ENCODE data around the gene ZFHX2.

Gene ZFHX2

GRCh38 chr14:23529016-23529415, 22.5 kb downstream of the ZFHX2 start:
- no peak overlapping the region for H3K27ac ChIP-seq (ENCODE audit: low read length)
- H3K27me3 ChIP-seq (ENCODE audit: control insufficient read depth in 1 of 2, insufficient read depth in 2 of 2, low read length in 2 of 2) = no peaks in the 10 kb centered on the region
- H3K4me1 ChIP-seq (ENCODE audit: control insufficient read depth, insufficient read depth, low read length) = no peaks in the 10 kb centered on the region
- H3K4me3 ChIP-seq (ENCODE audit: low read length in 2 of 2) = no peak overlapping the region
- H3K9me3 ChIP-seq (ENCODE audit: control insufficient read depth in 2 of 2, low read length in 2 of 2) = no peaks in the 10 kb centered on the region
- no peaks in the 10 kb centered on the region for H3K36me3 ChIP-seq (ENCODE audit: control insufficient read depth in 2 of 2, insufficient read depth in 2 of 2, low read length in 2 of 2)
- H3K9ac ChIP-seq (ENCODE audit: low read length in 2 of 2) = no peak overlapping the region

GRCh38 chr14:23528555-23528954, 23.0 kb downstream of the ZFHX2 start:
- no peaks in the 10 kb centered on the region for H3K9me3 ChIP-seq (ENCODE audit: control insufficient read depth in 2 of 2, low read length in 2 of 2)

GRCh38 chr14:23525611-23526010, 26.0 kb downstream of the ZFHX2 start:
- H3K4me1 ChIP-seq (ENCODE audit: control insufficient read depth, insufficient read depth, low read length) = no peaks in the 10 kb centered on the region
- H3K27ac ChIP-seq (ENCODE audit: low read length) = no peak overlapping the region
- no peak overlapping the region for H3K4me3 ChIP-seq (ENCODE audit: low read length in 2 of 2)
- H3K27me3 ChIP-seq (ENCODE audit: control insufficient read depth in 1 of 2, insufficient read depth in 2 of 2, low read length in 2 of 2) = no peaks in the 10 kb centered on the region
- no peak overlapping the region for H3K9ac ChIP-seq (ENCODE audit: low read length in 2 of 2)
- H3K9me3 ChIP-seq (ENCODE audit: control insufficient read depth in 2 of 2, low read length in 2 of 2) = no peaks in the 10 kb centered on the region
- H3K36me3 ChIP-seq (ENCODE audit: control insufficient read depth in 2 of 2, insufficient read depth in 2 of 2, low read length in 2 of 2) = no peaks in the 10 kb centered on the region

More at GRCh38 chr14:23528555-23528954, 23.0 kb downstream of the ZFHX2 start:
- Histone ChIP-seq H3K27ac (ENCODE audit: low read length) (no peak overlapping the region), H3K4me1 (ENCODE audit: control insufficient read depth, insufficient read depth, low read length) (no peaks in the 10 kb centered on the region), H3K4me3 (ENCODE audit: low read length in 2 of 2) (no peak overlapping the region), H3K27me3 (ENCODE audit: control insufficient read depth in 1 of 2, insufficient read depth in 2 of 2, low read length in 2 of 2) (no peaks in the 10 kb centered on the region), H3K36me3 (ENCODE audit: control insufficient read depth in 2 of 2, insufficient read depth in 2 of 2, low read length in 2 of 2) (no peaks in the 10 kb centered on the region), H3K9ac (ENCODE audit: low read length in 2 of 2) (no peak overlapping the region)

GRCh38 chr14:23524954-23525353, 26.6 kb downstream of the ZFHX2 start:
- Histone ChIP-seq H3K4me3 (ENCODE audit: low read length in 2 of 2) (no peak overlapping the region), H3K4me1 (ENCODE audit: control insufficient read depth, insufficient read depth, low read length) (no peaks in the 10 kb centered on the region), H3K27me3 (ENCODE audit: control insufficient read depth in 1 of 2, insufficient read depth in 2 of 2, low read length in 2 of 2) (no peaks in the 10 kb centered on the region), H3K36me3 (ENCODE audit: control insufficient read depth in 2 of 2, insufficient read depth in 2 of 2, low read length in 2 of 2) (no peaks in the 10 kb centered on the region), H3K27ac (ENCODE audit: low read length) (no peak overlapping the region), H3K9me3 (ENCODE audit: control insufficient read depth in 2 of 2, low read length in 2 of 2) (no peaks in the 10 kb centered on the region), H3K9ac (ENCODE audit: low read length in 2 of 2) (no peak overlapping the region)

GRCh38 chr14:23523229-23524016, 28.1 kb downstream of the ZFHX2 start:
- Histone ChIP-seq H3K27me3 (ENCODE audit: control insufficient read depth in 1 of 2, insufficient read depth in 2 of 2, low read length in 2 of 2) (no peaks in the 10 kb centered on the region), H3K9me3 (ENCODE audit: control insufficient read depth in 2 of 2, low read length in 2 of 2) (no peaks in the 10 kb centered on the region), H3K4me3 (ENCODE audit: low read length in 2 of 2) (no peak overlapping the region), H3K4me1 (ENCODE audit: control insufficient read depth, insufficient read depth, low read length) (no peaks in the 10 kb centered on the region), H3K9ac (ENCODE audit: low read length in 2 of 2) (no peak overlapping the region), H3K27ac (ENCODE audit: low read length) (no peak overlapping the region), H3K36me3 (ENCODE audit: control insufficient read depth in 2 of 2, insufficient read depth in 2 of 2, low read length in 2 of 2) (no peaks in the 10 kb centered on the region)

- no peaks in the 10 kb centered on the region for H3K4me1 ChIP-seq (ENCODE audit: control insufficient read depth, insufficient read depth, low read length)
- H3K9ac ChIP-seq (ENCODE audit: low read length in 2 of 2) = no peak overlapping the region
- no peak overlapping the region for H3K4me3 ChIP-seq (ENCODE audit: low read length in 2 of 2)
- H3K9me3 ChIP-seq (ENCODE audit: control insufficient read depth in 2 of 2, low read length in 2 of 2) = no peaks in the 10 kb centered on the region
- no peaks in the 10 kb centered on the region for H3K27me3 ChIP-seq (ENCODE audit: control insufficient read depth in 1 of 2, insufficient read depth in 2 of 2, low read length in 2 of 2)
- no peak overlapping the region for H3K27ac ChIP-seq (ENCODE audit: low read length)
- H3K36me3 ChIP-seq (ENCODE audit: control insufficient read depth in 2 of 2, insufficient read depth in 2 of 2, low read length in 2 of 2) = no peaks in the 10 kb centered on the region
Observed at GRCh38 chr14:23522643-23523198, 28.8 kb downstream of the ZFHX2 start.

- H3K27ac ChIP-seq (ENCODE audit: low read length) = no peak overlapping the region
- H3K36me3 ChIP-seq (ENCODE audit: control insufficient read depth in 2 of 2, insufficient read depth in 2 of 2, low read length in 2 of 2) = no peaks in the 10 kb centered on the region
- H3K27me3 ChIP-seq (ENCODE audit: control insufficient read depth in 1 of 2, insufficient read depth in 2 of 2, low read length in 2 of 2) = no peaks in the 10 kb centered on the region
- H3K9me3 ChIP-seq (ENCODE audit: control insufficient read depth in 2 of 2, low read length in 2 of 2) = no peaks in the 10 kb centered on the region
- H3K4me1 ChIP-seq (ENCODE audit: control insufficient read depth, insufficient read depth, low read length) = no peaks in the 10 kb centered on the region
- H3K4me3 ChIP-seq (ENCODE audit: low read length in 2 of 2) = no peak overlapping the region
- H3K9ac ChIP-seq (ENCODE audit: low read length in 2 of 2) = no peak overlapping the region
Observed at GRCh38 chr14:23521785-23522640, 29.6 kb downstream of the ZFHX2 start.

- Histone ChIP-seq H3K36me3 (ENCODE audit: control insufficient read depth in 2 of 2, insufficient read depth in 2 of 2, low read length in 2 of 2) (no peaks in the 10 kb centered on the region), H3K9me3 (ENCODE audit: control insufficient read depth in 2 of 2, low read length in 2 of 2) (no peaks in the 10 kb centered on the region), H3K27ac (ENCODE audit: low read length) (no peak overlapping the region), H3K9ac (ENCODE audit: low read length in 2 of 2) (no peak overlapping the region), H3K4me1 (ENCODE audit: control insufficient read depth, insufficient read depth, low read length) (no peaks in the 10 kb centered on the region), H3K27me3 (ENCODE audit: control insufficient read depth in 1 of 2, insufficient read depth in 2 of 2, low read length in 2 of 2) (no peaks in the 10 kb centered on the region), H3K4me3 (ENCODE audit: low read length in 2 of 2) (no peak overlapping the region)
Observed at GRCh38 chr14:23520899-23521533, 30.5 kb downstream of the ZFHX2 start.

GRCh38 chr14:23518709-23519108, 32.9 kb downstream of the ZFHX2 start:
- Histone ChIP-seq H3K27ac (ENCODE audit: low read length) (no peak overlapping the region), H3K9ac (ENCODE audit: low read length in 2 of 2) (no peak overlapping the region), H3K27me3 (ENCODE audit: control insufficient read depth in 1 of 2, insufficient read depth in 2 of 2, low read length in 2 of 2) (no peaks in the 10 kb centered on the region), H3K4me3 (ENCODE audit: low read length in 2 of 2) (no peak overlapping the region), H3K36me3 (ENCODE audit: control insufficient read depth in 2 of 2, insufficient read depth in 2 of 2, low read length in 2 of 2) (no peaks in the 10 kb centered on the region), H3K4me1 (ENCODE audit: control insufficient read depth, insufficient read depth, low read length) (peaks cover 12% of the 10 kb centered on the region), H3K9me3 (ENCODE audit: control insufficient read depth in 2 of 2, low read length in 2 of 2) (no peaks in the 10 kb centered on the region)

GRCh38 chr14:23517650-23518326, 33.8 kb downstream of the ZFHX2 start:
- Histone ChIP-seq H3K4me3 (ENCODE audit: low read length in 2 of 2) (no peak overlapping the region), H3K27me3 (ENCODE audit: control insufficient read depth in 1 of 2, insufficient read depth in 2 of 2, low read length in 2 of 2) (no peaks in the 10 kb centered on the region), H3K9me3 (ENCODE audit: control insufficient read depth in 2 of 2, low read length in 2 of 2) (no peaks in the 10 kb centered on the region), H3K27ac (ENCODE audit: low read length) (no peak overlapping the region), H3K4me1 (ENCODE audit: control insufficient read depth, insufficient read depth, low read length) (peaks cover 19% of the 10 kb centered on the region), H3K9ac (ENCODE audit: low read length in 2 of 2) (no peak overlapping the region), H3K36me3 (ENCODE audit: control insufficient read depth in 2 of 2, insufficient read depth in 2 of 2, low read length in 2 of 2) (no peaks in the 10 kb centered on the region)

All from stomach smooth muscle (tissue), 2 donors.